GM18498 (cell line): Measurements from ENCODE around the gene CDH13.
A peak's percentile ranks its signal among the peaks of the same experiment; 100 is the strongest.

Experiments used
- ATAC-seq: cut with Tn5 transposase; IDR thresholded peaks from one replicate; pipeline ENCODE4 v1.9.1; 2021; ENCODE audit warnings: mild to moderate bottlenecking, moderate library complexity; ENCODE audit not compliant: unreplicated experiment

Gene CDH13

GRCh38 chr16:83449861-83450260, 823.1 kb downstream of the CDH13 start:
- ATAC-seq = no peak

DNA sequence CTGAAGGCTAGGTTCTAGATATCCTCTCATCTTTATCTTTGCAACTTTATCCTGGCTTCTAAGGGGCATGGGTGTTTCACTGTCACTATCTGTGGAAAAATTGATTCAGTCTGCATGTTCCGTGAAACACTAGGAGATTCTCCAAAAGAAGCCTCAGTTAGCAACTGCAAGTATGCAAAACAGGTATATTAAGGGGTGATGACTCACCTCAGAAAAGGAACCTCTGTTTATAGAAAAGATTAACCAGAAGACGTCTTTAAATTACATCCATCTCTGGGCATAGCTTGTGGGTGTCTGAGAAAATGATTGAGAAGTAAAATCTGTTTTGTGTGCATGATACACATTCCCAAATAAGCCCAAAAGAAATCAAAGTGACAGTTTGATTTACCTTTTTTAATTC, 827.2 kb downstream of the CDH13 start:
- ATAC-seq = peak; percentile 66

GRCh38 chr16:83455716-83456115, 828.9 kb downstream of the CDH13 start:
- ATAC-seq = no peak

DNA sequence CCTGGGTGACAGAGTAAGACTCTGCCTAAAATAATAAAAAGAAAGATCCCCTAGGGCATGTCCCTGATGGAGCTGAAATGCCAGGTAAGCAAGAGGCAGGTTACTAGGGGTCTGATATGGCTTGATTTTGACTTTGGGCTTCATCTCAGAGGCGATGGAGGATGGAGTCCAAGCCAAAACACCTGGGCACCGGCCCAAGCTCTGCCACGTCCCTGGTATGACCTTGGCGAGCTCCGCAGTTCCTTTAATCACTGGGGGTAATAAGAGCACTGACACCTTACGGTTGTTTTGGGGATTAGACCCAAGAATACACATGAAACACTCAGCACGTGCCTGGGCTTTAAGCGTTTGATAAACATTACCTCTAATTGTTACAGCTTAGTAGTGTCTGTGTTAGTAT, 830.2 kb downstream of the CDH13 start:
- ATAC-seq = no peak

DNA sequence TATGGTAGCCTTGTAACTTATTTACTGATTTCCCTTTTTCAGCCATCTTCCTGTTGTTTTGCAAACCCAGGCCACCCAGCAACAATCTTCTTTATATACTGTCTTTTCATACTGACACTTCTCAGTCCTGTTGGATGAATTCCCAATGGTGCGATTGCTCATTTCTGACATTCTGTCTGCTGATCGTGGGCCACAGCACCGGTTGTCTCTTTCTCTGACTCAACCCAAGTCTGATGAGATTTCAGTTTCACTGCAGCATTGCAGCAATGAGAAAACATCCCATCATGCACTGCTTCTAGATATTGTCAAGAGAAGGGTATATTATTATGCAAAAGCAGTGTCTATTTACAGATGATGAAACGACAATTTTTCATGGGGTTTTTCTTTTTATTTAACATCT, 831.8 kb downstream of the CDH13 start:
- ATAC-seq = peak; percentile 83

- no peak for ATAC-seq
These were observed 838.2 kb downstream of the CDH13 start for GRCh38 chr16:83464991-83465390.

GRCh38 chr16:83470416-83470815, 843.6 kb downstream of the CDH13 start:
- ATAC-seq = no peak

GRCh38 chr16:83472776-83473501, 846.2 kb downstream of the CDH13 start:
- ATAC-seq = no peak

GRCh38 chr16:83473926-83474650, 847.3 kb downstream of the CDH13 start:
- ATAC-seq = no peak

DNA sequence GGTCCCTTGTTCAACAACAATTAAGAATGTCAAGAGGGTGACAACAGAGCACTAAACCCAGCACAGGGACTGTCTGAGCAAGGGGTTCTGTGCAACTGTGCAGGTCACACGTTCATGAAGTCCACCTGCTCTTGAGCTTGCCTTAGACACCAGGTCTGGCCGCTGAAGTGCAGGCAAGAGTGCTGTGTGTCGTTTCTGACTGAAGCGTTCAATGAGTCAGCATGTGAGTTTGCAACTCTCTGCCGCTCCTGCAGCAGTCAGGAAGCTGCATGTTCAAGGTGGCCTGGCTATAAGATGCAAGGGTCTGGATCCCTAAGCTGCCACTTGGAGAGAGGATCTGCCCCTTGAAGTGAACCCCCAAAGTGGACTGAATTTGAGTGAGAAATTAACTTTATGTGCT, 848.3 kb downstream of the CDH13 start:
- no peak for ATAC-seq

GRCh38 chr16:83481589-83481988, 854.8 kb downstream of the CDH13 start:
- ATAC-seq = no peak

DNA sequence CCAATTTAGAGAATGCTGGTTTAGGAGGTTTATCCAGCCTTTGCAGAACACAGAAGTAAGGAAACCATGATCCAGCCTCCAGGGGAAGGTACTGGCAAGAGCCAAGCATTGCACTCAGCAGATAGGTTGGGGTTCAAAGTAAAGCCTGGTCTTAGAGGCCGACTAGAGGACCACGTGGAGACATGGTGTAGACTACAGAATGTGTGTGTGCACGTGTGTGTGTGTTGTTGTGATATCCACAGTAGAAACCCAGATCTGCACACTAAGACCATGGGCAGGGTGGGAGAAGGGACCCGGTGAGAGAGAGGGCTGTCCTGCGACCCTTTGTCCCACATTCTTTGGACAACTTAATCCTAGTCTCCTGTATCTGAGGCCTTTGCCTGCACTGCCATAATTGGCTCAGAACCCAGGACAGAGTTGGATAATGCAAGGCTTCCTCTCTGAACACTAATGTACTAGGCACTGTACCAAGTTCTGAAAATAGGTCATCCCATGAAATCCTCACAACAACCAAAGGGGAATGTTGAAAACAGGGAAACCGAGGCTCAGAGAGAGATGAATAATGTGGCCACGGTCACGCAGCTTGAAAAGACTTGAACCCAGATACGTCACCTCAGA, 855.9 kb downstream of the CDH13 start:
- ATAC-seq = no peak

- no peak for ATAC-seq
These were observed 863.3 kb downstream of the CDH13 start for GRCh38 chr16:83490073-83490472.

- ATAC-seq = no peak
These were observed 867.7 kb downstream of the CDH13 start for GRCh38 chr16:83494459-83494858.

DNA sequence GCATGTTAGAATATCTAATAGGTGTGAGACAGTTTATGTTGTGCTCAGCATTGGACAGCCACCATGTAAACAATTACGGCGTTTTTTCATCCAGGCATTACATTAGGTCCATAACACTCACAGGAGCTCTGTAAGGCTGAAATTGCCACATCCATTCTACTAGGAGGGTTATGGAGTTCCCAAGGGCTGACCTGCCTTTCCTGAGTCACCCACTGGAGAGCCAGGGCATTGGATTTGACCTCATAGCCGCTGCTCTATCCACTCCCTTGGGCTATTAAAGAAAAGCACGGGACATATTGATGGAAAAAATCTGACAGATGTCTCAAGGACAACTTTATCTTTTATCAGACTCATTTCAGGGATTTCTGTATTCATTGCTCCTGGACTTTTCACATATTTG, 874.7 kb downstream of the CDH13 start:
- no peak for ATAC-seq

DNA sequence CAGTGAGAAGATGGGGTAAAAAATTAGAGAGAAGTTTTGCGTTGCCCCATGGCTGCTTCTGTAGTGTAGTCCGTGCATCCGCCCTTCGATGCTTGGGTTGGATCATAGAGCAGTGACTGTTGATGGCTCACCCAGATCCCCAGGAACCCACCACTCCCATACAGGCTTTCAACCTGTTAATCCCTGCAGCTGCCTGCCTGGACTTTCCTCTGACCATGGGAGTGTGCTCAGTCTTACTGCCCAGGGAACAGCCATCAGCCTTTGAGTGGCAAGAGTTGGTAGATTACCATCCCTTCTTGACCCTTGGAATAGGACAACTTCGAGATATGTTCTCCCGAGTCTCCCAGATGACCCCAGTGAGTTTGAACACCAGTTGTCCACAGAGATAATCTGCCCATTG, 881.5 kb downstream of the CDH13 start:
- no peak for ATAC-seq

GRCh38 chr16:83509316-83509715, 882.5 kb downstream of the CDH13 start:
- ATAC-seq = no peak

GRCh38 chr16:83510906-83511305, 884.1 kb downstream of the CDH13 start:
- no peak for ATAC-seq

GRCh38 chr16:83513008-83513755, 886.4 kb downstream of the CDH13 start:
- ATAC-seq = no peak

DNA sequence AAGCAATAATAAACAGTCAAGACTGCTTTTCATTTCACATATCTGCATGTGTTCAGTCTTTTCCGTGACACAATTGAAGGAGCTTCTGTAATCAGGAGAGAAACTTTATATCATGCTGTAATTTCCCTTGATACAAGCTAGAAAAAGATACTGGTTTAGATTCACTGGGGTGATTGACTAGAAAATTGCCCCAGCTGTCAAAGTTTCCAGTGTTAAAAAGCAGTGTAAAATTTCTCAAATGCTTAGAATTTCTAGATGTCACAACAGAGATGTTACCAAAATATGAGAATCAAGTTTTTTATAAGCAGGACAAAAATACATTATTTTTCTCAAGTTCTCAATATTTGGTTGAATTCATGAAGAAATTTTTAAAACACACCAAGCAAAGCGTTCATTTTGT, 888.6 kb downstream of the CDH13 start:
- ATAC-seq = no peak

- ATAC-seq = no peak
These were observed 890.2 kb downstream of the CDH13 start for GRCh38 chr16:83516931-83517330.
